GM19455 (cell line): Measurements from ENCODE around the gene ARPC5L.
"Not testable (repeated sequence)": the region's sequence is repeated elsewhere in the genome, so short reads cannot be mapped to it uniquely, and the experiment has no call there.

Experiments
- ATAC-seq: cut with Tn5 transposase; IDR thresholded peaks from one replicate; pipeline ENCODE4 v1.9.1; 2021; ENCODE audit not compliant: unreplicated experiment

ARPC5L gene

GRCh38 chr9:124840300-124840833, 21.6 kb upstream of the ARPC5L start:
- no peak for ATAC-seq

GRCh38 chr9:124841075-124841821, 20.7 kb upstream of the ARPC5L start:
- no peak for ATAC-seq

GRCh38 chr9:124843456-124844034, 18.4 kb upstream of the ARPC5L start:
- no peak for ATAC-seq

GRCh38 chr9:124844291-124844690, 17.6 kb upstream of the ARPC5L start:
- ATAC-seq = no peak

GRCh38 chr9:124846467-124846866, 15.5 kb upstream of the ARPC5L start:
- not testable (repeated sequence) for ATAC-seq

- ATAC-seq = no peak
Measured at GRCh38 chr9:124846969-124847368, 15.0 kb upstream of the ARPC5L start.

GRCh38 chr9:124849801-124850200, 12.1 kb upstream of the ARPC5L start:
- no peak for ATAC-seq

- no peak for ATAC-seq
Measured at GRCh38 chr9:124852121-124852828, 9.7 kb upstream of the ARPC5L start.

- peak; percentile 68 for ATAC-seq
Measured at GRCh38 chr9:124852829-124853531, 8.9 kb upstream of the ARPC5L start, which contains the start of gene WDR38. WDR38 (plus strand) TSS chr9:124853460; CDS start chr9:124853532, 72 bp downstream.

- no peak for ATAC-seq
Measured at GRCh38 chr9:124853605-124854143, 8.3 kb upstream of the ARPC5L start.

GRCh38 chr9:124854161-124854560, 7.8 kb upstream of the ARPC5L start:
- ATAC-seq = no peak

- ATAC-seq = no peak
Measured at GRCh38 chr9:124854822-124855221, 7.1 kb upstream of the ARPC5L start.

GRCh38 chr9:124855566-124855943, 6.4 kb upstream of the ARPC5L start:
- no peak for ATAC-seq

GRCh38 chr9:124855944-124856765, 5.8 kb upstream of the ARPC5L start:
- ATAC-seq = no peak

GRCh38 chr9:124857533-124858162, 4.3 kb upstream of the ARPC5L start:
- no peak for ATAC-seq

- no peak for ATAC-seq
Measured at GRCh38 chr9:124858330-124859046, 3.4 kb upstream of the ARPC5L start.

GRCh38 chr9:124859803-124860581, 1.9 kb upstream of the ARPC5L start:
- ATAC-seq = no peak
